Endodermal cell (in vitro differentiated cells): Measurements from ENCODE around the gene ANO9. TPM values are rescaled to one million over a fixed set of nuclear protein-coding genes. Genes with fewer than 3 reads are reported as not detected.

Source experiments
- DNase-seq: peaks from one replicate; pipeline ENCODE4 v3.0.0-alpha.2; 2017
- H3K27ac ChIP-seq: 2 replicates; pipeline ENCODE4 v1.5.1; 2013; ENCODE audit warnings: mild to moderate bottlenecking, low read depth, low read length, moderate library complexity
- H3K27me3 ChIP-seq: 2 replicates; pipeline ENCODE4 v1.6.1; 2013; ENCODE audit warnings: mild to moderate bottlenecking, low read length, moderate library complexity; ENCODE audit not compliant: insufficient read depth, control insufficient read depth, poor library complexity, severe bottlenecking
- H3K36me3 ChIP-seq: 2 replicates; pipeline ENCODE4 v1.7.0; 2013; ENCODE audit warnings: mild to moderate bottlenecking, low read length, moderate library complexity; ENCODE audit not compliant: control insufficient read depth, insufficient read depth
- H3K4me1 ChIP-seq: one replicate; pipeline ENCODE4 v1.7.0; 2013; ENCODE audit warnings: low read length; ENCODE audit not compliant: control insufficient read depth, insufficient read depth
- H3K4me3 ChIP-seq: 2 replicates; pipeline ENCODE4 v1.5.1; 2013; ENCODE audit warnings: mild to moderate bottlenecking, low read length, moderate library complexity
- H3K9ac ChIP-seq: 2 replicates; pipeline ENCODE4 v1.6.1; 2013; ENCODE audit warnings: mild to moderate bottlenecking, low read length, moderate library complexity; ENCODE audit not compliant: poor library complexity, severe bottlenecking; ENCODE audit errors: extremely low read depth
- H3K9me3 ChIP-seq: 2 replicates; pipeline ENCODE4 v1.6.1; 2013; ENCODE audit warnings: mild to moderate bottlenecking, low read length, moderate library complexity; ENCODE audit not compliant: control insufficient read depth
- H3K27ac Mint-ChIP-seq: 2 replicates; pipeline ENCODE4 v1.8.0; 2020; ENCODE audit warnings: mixed read lengths
- H3K27me3 Mint-ChIP-seq: 2 replicates; pipeline ENCODE4 v1.8.0; 2021; ENCODE audit warnings: mild to moderate bottlenecking, mixed read lengths; ENCODE audit not compliant: insufficient read depth
- H3K36me3 Mint-ChIP-seq: 2 replicates; pipeline ENCODE4 v1.8.0; 2020; ENCODE audit warnings: low read depth, mixed read lengths
- H3K4me1 Mint-ChIP-seq: 2 replicates; pipeline ENCODE4 v1.8.0; 2020; ENCODE audit warnings: mixed read lengths
- H3K4me3 Mint-ChIP-seq: 2 replicates; pipeline ENCODE4 v1.8.0; 2020; ENCODE audit warnings: mild to moderate bottlenecking, moderate library complexity, mixed read lengths
- H3K9me3 Mint-ChIP-seq: 2 replicates; pipeline ENCODE4 v1.8.0; 2020; ENCODE audit warnings: mild to moderate bottlenecking, mixed read lengths
- WGBS, 2 experiments: methylation state at CpG; one replicate each; pipeline versions ENCODE4 v1.1.5 to v1.1.7; 2013; ENCODE audit warnings: missing lambda C conversion rate in 2 of 2, mixed read lengths in 1 of 2; ENCODE audit not compliant: insufficient coverage in 1 of 2, insufficient read length in 1 of 2; 5-methylcytosine and 5-hydroxymethylcytosine counted together
- total RNA-seq, 2 donors: library from RNA; stranded (reverse); fragmentation: NEBNext Ultra II Directional in 1 of 2; extraction: Animal tissue kit (Norgen Biotek cat#: 25700) in 1 of 2; gene quantifications; 2 replicates in 1 of 2; 3 replicates in 1 of 2; pipeline ENCODE4 v1.2.1, GENCODE V29; 2021
- TF ChIP-seq, protein P1 (sequence below): fragments of 200-600 bp; sonication (generic); conservative IDR thresholded peaks from 2 replicates; pipeline ENCODE4 v1.5.0; 2021; ENCODE audit warnings: antibody characterized with exemption, mild to moderate bottlenecking

The ANO9 gene
- total RNA-seq, 2 donors from 2014 or later = 16.8 to 17.8 TPM

- Mint-ChIP-seq H3K9me3 (no peaks in the 10 kb centered on the region), H3K4me3 (no peak overlapping the region), H3K27me3 (peaks cover 5% of the 10 kb centered on the region), H3K36me3 (no peaks in the 10 kb centered on the region), H3K27ac (no peak overlapping the region), H3K4me1 (peaks cover 3% of the 10 kb centered on the region)
- Histone ChIP-seq H3K36me3 (no peaks in the 10 kb centered on the region), H3K27me3 (no peaks in the 10 kb centered on the region), H3K4me1 (no peaks in the 10 kb centered on the region), H3K4me3 (no peak overlapping the region), H3K9ac (no peak overlapping the region), H3K27ac (no peak overlapping the region), H3K9me3 (no peaks in the 10 kb centered on the region)
- WGBS, 2 experiments = 86 to 94% methylated on average over 12 to 16 of the region's 16 CpGs
- no peak for DNase-seq
- TF ChIP-seq, protein P1, sequence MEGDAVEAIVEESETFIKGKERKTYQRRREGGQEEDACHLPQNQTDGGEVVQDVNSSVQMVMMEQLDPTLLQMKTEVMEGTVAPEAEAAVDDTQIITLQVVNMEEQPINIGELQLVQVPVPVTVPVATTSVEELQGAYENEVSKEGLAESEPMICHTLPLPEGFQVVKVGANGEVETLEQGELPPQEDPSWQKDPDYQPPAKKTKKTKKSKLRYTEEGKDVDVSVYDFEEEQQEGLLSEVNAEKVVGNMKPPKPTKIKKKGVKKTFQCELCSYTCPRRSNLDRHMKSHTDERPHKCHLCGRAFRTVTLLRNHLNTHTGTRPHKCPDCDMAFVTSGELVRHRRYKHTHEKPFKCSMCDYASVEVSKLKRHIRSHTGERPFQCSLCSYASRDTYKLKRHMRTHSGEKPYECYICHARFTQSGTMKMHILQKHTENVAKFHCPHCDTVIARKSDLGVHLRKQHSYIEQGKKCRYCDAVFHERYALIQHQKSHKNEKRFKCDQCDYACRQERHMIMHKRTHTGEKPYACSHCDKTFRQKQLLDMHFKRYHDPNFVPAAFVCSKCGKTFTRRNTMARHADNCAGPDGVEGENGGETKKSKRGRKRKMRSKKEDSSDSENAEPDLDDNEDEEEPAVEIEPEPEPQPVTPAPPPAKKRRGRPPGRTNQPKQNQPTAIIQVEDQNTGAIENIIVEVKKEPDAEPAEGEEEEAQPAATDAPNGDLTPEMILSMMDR = no peak
Measured at GRCh38 chr11:442611-443081, 835 bp upstream of the ANO9 start.

DNA sequence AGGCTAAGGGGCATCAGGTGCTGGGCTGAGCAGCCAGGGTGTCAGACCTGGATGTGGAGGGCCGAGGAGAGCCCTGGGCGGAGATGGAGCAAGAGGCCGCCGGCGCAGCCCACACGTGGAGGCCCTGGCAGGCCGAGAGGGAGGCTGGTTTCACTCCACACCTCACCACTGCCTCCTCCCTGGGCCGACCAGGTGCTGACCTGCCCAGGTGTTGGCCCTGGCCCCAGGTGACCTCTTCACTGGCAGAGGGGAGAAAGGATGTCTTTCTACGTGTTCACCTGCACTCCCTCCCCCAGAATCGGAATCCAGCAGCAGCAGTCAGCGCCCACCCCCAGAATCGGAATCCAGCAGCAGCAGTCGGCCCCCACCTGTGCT, 781 bp downstream of the ANO9 start:
- no peaks in the 10 kb centered on the region for H3K36me3 ChIP-seq
- TF ChIP-seq, protein P1 = no peak
- Mint-ChIP-seq H3K27ac (no peak overlapping the region), H3K36me3 (peaks cover 3% of the 10 kb centered on the region), H3K27me3 (peaks cover 5% of the 10 kb centered on the region), H3K4me1 (peaks cover 3% of the 10 kb centered on the region), H3K4me3 (peak overlapping the region; percentile 28), H3K9me3 (peaks cover 9% of the 10 kb centered on the region)
- H3K27me3 ChIP-seq = no peaks in the 10 kb centered on the region
- 86 to 100% methylated on average over 2 to 13 of the region's 13 CpGs for WGBS, 2 experiments
- H3K27ac ChIP-seq = no peak overlapping the region
- H3K4me3 ChIP-seq = no peak overlapping the region
- H3K9ac ChIP-seq = no peak overlapping the region
- H3K4me1 ChIP-seq = no peaks in the 10 kb centered on the region
- no peak for DNase-seq
- no peaks in the 10 kb centered on the region for H3K9me3 ChIP-seq

DNA sequence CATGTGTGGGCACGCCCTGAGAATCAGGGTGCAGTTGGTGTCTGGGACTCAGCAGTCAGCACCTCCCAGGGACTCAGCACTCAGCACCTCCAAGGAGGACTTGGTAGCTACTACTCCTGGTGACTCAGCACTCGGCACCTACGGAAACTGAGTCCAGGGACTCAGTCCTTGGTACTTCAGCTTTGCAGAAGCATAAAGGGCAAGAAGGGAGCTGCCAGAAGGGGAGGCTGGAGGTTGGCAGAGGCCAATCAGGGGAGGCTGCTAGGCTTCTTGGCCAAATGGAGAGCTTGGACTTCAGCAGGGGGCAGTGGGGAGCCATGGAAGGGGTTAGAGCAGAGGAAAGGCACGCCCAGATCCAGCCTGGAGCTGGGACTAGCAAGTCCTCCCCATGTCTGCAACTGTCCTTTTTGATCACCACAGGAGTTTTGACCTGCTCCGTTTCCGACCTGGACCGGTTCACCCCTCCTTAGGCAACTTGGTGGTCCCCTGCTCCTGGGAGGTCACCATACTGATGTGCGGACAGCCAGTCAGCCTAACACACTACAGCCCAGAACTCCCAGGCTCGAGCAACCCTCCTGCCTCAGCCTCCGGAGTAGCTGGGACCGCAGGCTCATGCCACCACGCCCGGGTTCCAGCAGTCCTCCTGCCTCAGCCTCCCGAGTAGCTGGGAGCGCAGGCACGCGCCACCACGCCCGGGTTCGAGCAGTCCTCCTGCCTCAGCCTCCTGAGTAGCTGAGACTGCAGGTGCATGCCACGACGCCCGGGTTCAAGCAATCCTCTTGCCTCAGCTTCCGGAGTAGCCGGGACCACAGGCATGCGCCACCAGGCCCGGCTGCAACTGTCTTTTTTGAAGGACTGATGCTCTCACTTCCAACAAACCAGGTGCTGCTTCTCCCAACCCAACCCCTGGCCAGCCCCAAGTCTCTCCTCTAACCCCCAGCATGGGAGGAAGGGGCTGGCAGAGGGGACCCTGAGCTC, 1.5 kb downstream of the ANO9 start:
- Histone ChIP-seq H3K4me1 (no peaks in the 10 kb centered on the region), H3K27ac (no peak overlapping the region), H3K9ac (no peak overlapping the region), H3K27me3 (no peaks in the 10 kb centered on the region), H3K36me3 (no peaks in the 10 kb centered on the region), H3K9me3 (no peaks in the 10 kb centered on the region), H3K4me3 (no peak overlapping the region)
- Mint-ChIP-seq H3K4me1 (no peaks in the 10 kb centered on the region), H3K27me3 (peaks cover 5% of the 10 kb centered on the region), H3K4me3 (no peak overlapping the region), H3K9me3 (peaks cover 9% of the 10 kb centered on the region), H3K36me3 (peaks cover 3% of the 10 kb centered on the region), H3K27ac (no peak overlapping the region)
- no peak for DNase-seq
- TF ChIP-seq, protein P1 = peak; percentile 45
- WGBS, 2 experiments = 92 to 98% methylated on average over 15 to 27 of the region's 27 CpGs
